ENCODE results near the gene TOMM70. TPM values are rescaled to one million over a fixed set of nuclear protein-coding genes. Genes with fewer than 3 reads are reported as not detected.

The TOMM70 gene
- total and polyA plus RNA-seq, 10 of the 15 experiments (the other 5 are each of a cell fraction or from before 2014, with no cell fraction given), result 12.7 to 64.1 (median 41.3) TPM

DNA sequence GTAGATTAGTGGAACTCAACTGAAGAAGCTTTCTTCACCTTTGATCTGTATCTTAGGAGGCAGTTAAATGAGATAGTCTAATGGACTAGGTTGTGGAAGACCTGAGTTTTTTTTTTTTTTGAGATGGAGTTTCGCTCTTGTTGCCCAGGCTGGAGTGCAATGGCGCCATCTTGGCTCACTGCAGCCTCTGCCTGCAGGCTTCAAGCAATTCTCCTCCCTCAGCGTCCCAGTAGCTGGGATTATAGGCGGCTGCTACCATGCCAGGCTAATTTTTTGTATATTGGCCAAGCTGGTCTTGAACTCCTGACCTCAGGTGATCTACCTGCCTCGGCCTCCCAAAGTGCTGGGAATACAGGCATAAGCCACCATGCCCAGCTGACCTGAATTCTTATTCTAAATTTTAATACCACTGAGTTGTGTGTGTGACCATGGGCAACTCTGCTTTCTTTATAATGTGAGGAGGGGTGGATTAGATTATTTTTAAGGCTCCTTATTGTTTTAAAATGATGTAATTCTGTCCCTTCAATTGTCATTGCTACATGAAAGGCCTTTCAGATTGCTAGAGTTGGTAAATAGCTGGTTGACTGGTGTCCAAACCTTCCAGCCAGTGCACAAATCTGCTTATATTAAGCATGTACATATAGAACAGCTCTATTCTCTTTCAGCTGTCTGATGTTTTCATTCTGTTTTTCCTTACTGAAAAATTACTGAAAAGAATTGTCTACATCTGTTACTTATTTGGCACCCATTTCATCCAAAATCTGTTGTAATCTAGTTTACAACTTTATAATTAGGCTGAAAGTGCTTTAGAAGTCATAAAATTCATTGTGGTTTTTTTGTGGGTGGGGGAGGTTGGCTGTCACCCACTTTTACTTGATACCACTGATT, 2.7 kb upstream of the TOMM70 start:
- ATAC-seq (no peak), FAIRE-seq (no peak), DNase-seq (ENCODE audit: low read depth, low spot score) (no peak)
- 73% methylated on average over 5 of the region's 5 CpGs for WGBS (ENCODE audit: insufficient coverage, insufficient replicate concordance, low lambda C conversion rate, missing lambda C conversion rate)
- peaks cover 59% of the 10 kb centered on the region for H3K79me2 ChIP-seq (ENCODE audit: control insufficient read depth, insufficient read depth, low read length)
- H3K36me3 ChIP-seq (ENCODE audit: control insufficient read depth in 2 of 2, insufficient read depth in 2 of 2, low read length in 1 of 2), result no peaks in the 10 kb centered on the region
- H3K9ac ChIP-seq (ENCODE audit: control insufficient read depth, insufficient read depth, low read length), result peak overlapping the region; percentile 25
- ChIA-PET RAD21 (ENCODE audit: unreplicated experiment) (interaction anchor here (0.7 to 1.6 kb wide), 5 partner anchors 10 to 231 kb away, joined by 3 to 6 read pairs (median 5); no protein-coding TSS in a partner anchor), CTCF (interaction anchor here (0.6 to 1.8 kb wide), 10 partner anchors 10 to 509 kb away, joined by 3 to 6 read pairs (median 4); no protein-coding TSS in a partner anchor), SMC1A (ENCODE audit: uncharacterized antibody, unreplicated experiment) (interaction anchor here (0.9 to 1.8 kb wide), 13 partner anchors 10 to 199 kb away, joined by 3 to 8 read pairs (median 4); partner anchors contain the start of gene TBC1D23), POLR2A (interaction anchor here (1.0 kb wide), 1 partner anchor 11 kb away, joined by 4 read pairs; no protein-coding TSS in a partner anchor)
- no peaks in the 10 kb centered on the region for H3K4me1 ChIP-seq (ENCODE audit: control insufficient read depth, insufficient read depth, low read length)
- intact Hi-C loops (cut with micrococcal nuclease; ENCODE audit: unreplicated experiment), result loop anchor here (5.0 kb wide), 1 partner anchor 189 kb away; no protein-coding TSS in a partner anchor
- peak overlapping the region; percentile 73 for H3K4me3 ChIP-seq
- H4K20me1 ChIP-seq (ENCODE audit: control insufficient read depth, insufficient read depth), result no peaks in the 10 kb centered on the region
- peak overlapping the region; percentile 13; the same call in 1 of the 2 replicates for H2AFZ ChIP-seq (ENCODE audit: control insufficient read depth, low read depth, low read length)
- peak overlapping the region; percentile 18; the same call in 1 of the 2 replicates for H3K27ac ChIP-seq (ENCODE audit: control insufficient read depth, insufficient read depth)
- BruUV-seq (replicated peaks), result no TSS peak
- H3K27me3 ChIP-seq (replicated peaks in 1 of 2; ENCODE audit: control insufficient read depth in 2 of 2, insufficient read depth in 2 of 2, low read length in 1 of 2), result no peaks in the 10 kb centered on the region
- peak overlapping the region; percentile 58 for H3K4me2 ChIP-seq (ENCODE audit: control insufficient read depth, insufficient read depth)
- H3K9me3 ChIP-seq (replicated peaks; ENCODE audit: control insufficient read depth, insufficient read depth, low read length), result peaks cover 12% of the 10 kb centered on the region; the same call in 2 of the 3 replicates
- in situ Hi-C loops (cut with MboI), result no loop called here
- TF ChIP-seq NBN (IDR thresholded peaks at IDR 0.05) (peak; percentile 40; the same call in 1 of the 2 replicates), EZH2 (IDR thresholded peaks at IDR 0.05; ENCODE audit: borderline replicate concordance, control insufficient read depth, low read depth, low read length) (no peak), JUND (IDR thresholded peaks at IDR 0.05; ENCODE audit: low read depth, low read length) (no peak), FOXK2 (IDR thresholded peaks at IDR 0.05) (no peak), YY1 (IDR thresholded peaks at IDR 0.05; ENCODE audit: low read depth, low read length) (peak; percentile 82), NR2F1 (conservative IDR thresholded peaks at IDR 0.05) (0 out of 2 replicates have a peak, but pooled peaks have one; percentile 13), TAF1 (IDR thresholded peaks at IDR 0.05; ENCODE audit: borderline replicate concordance, low read depth, low read length) (no peak), POLR2AphosphoS2 (IDR thresholded peaks at IDR 0.05; ENCODE audit: low read depth, low read length) (no peak), KAT2A (conservative IDR thresholded peaks at IDR 0.05; ENCODE audit: control insufficient read depth, low read depth, low read length) (no peak), NR2C2 (IDR thresholded peaks at IDR 0.05; ENCODE audit: borderline replicate concordance, control insufficient read depth, insufficient read length, low read depth) (no peak), ETV6 (conservative IDR thresholded peaks at IDR 0.05 in 1 of 2, IDR thresholded peaks at IDR 0.05 in 1 of 2; ENCODE audit: borderline replicate concordance in 1 of 2, low read depth in 1 of 2) (no peak)
- TF ChIP-seq, protein P1, sequence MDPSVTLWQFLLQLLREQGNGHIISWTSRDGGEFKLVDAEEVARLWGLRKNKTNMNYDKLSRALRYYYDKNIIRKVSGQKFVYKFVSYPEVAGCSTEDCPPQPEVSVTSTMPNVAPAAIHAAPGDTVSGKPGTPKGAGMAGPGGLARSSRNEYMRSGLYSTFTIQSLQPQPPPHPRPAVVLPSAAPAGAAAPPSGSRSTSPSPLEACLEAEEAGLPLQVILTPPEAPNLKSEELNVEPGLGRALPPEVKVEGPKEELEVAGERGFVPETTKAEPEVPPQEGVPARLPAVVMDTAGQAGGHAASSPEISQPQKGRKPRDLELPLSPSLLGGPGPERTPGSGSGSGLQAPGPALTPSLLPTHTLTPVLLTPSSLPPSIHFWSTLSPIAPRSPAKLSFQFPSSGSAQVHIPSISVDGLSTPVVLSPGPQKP (IDR thresholded peaks at IDR 0.05; ENCODE audit: low read depth, low read length), result no peak
- TF ChIP-seq, protein P2, sequence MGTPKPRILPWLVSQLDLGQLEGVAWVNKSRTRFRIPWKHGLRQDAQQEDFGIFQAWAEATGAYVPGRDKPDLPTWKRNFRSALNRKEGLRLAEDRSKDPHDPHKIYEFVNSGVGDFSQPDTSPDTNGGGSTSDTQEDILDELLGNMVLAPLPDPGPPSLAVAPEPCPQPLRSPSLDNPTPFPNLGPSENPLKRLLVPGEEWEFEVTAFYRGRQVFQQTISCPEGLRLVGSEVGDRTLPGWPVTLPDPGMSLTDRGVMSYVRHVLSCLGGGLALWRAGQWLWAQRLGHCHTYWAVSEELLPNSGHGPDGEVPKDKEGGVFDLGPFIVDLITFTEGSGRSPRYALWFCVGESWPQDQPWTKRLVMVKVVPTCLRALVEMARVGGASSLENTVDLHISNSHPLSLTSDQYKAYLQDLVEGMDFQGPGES (IDR thresholded peaks at IDR 0.05), result no peak
- TF ChIP-seq, protein P3, sequence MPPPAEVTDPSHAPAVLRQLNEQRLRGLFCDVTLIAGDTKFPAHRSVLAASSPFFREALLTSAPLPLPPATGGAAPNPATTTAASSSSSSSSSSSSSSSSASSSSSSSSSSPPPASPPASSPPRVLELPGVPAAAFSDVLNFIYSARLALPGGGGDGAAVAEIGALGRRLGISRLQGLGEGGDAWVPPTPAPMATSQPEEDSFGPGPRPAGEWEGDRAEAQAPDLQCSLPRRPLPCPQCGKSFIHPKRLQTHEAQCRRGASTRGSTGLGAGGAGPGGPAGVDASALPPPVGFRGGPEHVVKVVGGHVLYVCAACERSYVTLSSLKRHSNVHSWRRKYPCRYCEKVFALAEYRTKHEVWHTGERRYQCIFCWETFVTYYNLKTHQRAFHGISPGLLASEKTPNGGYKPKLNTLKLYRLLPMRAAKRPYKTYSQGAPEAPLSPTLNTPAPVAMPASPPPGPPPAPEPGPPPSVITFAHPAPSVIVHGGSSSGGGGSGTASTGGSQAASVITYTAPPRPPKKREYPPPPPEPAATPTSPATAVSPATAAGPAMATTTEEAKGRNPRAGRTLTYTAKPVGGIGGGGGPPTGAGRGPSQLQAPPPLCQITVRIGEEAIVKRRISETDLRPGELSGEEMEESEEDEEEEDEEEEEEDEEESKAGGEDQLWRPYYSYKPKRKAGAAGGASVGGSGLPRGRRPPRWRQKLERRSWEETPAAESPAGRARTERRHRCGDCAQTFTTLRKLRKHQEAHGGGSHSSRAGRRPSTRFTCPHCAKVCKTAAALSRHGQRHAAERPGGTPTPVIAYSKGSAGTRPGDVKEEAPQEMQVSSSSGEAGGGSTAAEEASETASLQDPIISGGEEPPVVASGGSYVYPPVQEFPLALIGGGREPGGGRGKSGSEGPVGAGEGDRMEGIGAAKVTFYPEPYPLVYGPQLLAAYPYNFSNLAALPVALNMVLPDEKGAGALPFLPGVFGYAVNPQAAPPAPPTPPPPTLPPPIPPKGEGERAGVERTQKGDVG (CRISPR knock-in tag; IDR thresholded peaks at IDR 0.05), result no peak
- TF ChIP-seq, protein P4, sequence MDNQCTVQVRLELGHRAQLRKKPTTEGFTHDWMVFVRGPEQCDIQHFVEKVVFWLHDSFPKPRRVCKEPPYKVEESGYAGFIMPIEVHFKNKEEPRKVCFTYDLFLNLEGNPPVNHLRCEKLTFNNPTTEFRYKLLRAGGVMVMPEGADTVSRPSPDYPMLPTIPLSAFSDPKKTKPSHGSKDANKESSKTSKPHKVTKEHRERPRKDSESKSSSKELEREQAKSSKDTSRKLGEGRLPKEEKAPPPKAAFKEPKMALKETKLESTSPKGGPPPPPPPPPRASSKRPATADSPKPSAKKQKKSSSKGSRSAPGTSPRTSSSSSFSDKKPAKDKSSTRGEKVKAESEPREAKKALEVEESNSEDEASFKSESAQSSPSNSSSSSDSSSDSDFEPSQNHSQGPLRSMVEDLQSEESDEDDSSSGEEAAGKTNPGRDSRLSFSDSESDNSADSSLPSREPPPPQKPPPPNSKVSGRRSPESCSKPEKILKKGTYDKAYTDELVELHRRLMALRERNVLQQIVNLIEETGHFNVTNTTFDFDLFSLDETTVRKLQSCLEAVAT (IDR thresholded peaks at IDR 0.05), result peak; percentile 57
